GM10266 (cell line): Measurements from ENCODE around the gene SIRT3.
"Not testable (repeated sequence)": the region's sequence is repeated elsewhere in the genome, so short reads cannot be mapped to it uniquely, and the experiment has no call there.

ENCODE experiments used
- DNase-seq: peaks from one replicate; pipeline ENCODE4 v3.0.0; 2012; ENCODE audit errors: extremely low spot score
- TF ChIP-seq, protein P1 (sequence below): IDR thresholded peaks from 2 replicates; pipeline ENCODE4 v1.5.1; 2012; ENCODE audit warnings: mild to moderate bottlenecking, low read depth; ENCODE audit not compliant: control insufficient read depth, insufficient read depth; ENCODE audit errors: missing control alignments

The SIRT3 gene

DNA sequence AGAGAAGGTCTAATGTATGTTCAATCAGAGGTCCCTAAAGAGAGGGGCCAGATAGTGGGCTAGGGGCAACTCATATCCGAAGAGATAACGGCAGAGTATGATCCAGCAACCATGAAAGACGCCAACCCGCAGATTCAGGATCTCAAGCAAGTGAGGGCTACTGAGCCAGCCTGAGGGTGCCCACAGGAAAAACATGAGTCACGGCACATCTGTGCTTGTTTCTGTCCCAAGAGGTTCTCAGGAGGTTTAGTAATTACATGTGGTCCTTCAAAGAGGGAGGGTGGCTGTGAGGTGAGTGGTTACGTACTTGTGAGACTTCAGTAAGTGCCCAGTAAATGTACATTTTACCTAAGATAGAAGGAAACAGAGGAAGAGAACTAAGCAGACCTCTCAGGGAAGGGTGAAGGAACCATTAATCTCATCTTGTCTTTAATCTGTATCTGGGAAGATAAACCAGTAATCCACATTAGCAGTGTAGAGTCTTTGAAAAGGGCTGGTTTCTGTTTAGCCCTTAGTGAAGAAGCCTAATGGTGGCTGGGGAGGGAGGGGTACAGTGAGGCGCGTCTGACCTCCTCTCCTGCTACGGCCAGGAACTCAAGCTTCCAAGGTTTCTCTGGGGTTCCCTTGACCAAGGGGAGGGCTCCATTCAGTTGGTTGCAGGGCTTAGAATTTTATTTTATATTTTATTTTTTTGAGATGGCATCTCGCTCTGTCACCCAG lies 10.2 kb downstream of the SIRT3 start:
- TF ChIP-seq, protein P1, sequence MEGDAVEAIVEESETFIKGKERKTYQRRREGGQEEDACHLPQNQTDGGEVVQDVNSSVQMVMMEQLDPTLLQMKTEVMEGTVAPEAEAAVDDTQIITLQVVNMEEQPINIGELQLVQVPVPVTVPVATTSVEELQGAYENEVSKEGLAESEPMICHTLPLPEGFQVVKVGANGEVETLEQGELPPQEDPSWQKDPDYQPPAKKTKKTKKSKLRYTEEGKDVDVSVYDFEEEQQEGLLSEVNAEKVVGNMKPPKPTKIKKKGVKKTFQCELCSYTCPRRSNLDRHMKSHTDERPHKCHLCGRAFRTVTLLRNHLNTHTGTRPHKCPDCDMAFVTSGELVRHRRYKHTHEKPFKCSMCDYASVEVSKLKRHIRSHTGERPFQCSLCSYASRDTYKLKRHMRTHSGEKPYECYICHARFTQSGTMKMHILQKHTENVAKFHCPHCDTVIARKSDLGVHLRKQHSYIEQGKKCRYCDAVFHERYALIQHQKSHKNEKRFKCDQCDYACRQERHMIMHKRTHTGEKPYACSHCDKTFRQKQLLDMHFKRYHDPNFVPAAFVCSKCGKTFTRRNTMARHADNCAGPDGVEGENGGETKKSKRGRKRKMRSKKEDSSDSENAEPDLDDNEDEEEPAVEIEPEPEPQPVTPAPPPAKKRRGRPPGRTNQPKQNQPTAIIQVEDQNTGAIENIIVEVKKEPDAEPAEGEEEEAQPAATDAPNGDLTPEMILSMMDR: no peak
- no peak for DNase-seq

DNA sequence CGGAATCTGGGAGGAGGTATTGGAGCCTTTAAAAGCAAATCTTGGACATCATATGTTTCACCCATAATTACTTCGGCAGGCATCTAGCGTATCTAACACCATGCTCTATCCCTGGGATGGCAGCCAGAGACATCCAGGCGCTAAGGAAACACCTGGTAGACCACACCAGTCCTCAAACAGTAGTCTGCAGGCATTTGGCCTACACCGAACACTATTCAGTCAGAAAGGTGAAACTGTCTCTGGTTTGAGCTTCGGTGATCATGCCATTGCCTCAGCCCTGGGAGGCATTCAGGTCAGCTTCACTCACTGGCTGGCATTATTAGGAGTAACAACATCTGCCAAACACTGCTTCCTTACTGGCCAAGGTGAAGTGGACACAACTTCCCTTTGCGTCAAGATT lies 11.7 kb downstream of the SIRT3 start:
- DNase-seq: no peak
- TF ChIP-seq, protein P1: no peak

DNA sequence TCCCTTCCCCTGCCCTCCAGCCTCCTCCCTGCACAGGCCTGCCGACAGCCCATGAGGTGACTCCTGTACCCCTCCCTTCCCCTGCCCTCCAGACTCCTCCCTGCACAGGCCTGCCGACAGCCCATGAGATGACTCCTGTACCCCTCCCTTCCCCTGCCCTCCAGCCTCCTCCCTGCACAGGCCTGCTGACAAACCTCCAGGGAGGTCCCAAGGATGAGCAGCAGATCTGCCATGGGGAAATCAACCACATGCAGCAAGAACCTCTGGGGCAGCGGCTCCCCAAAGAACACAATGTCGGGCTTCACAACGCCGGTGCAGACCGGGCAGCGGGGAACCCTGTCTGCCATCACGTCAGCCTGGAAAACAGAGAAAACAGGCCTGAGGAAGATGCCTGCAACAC lies 12.3 kb downstream of the SIRT3 start:
- DNase-seq: no peak
- TF ChIP-seq, protein P1: no peak

DNA sequence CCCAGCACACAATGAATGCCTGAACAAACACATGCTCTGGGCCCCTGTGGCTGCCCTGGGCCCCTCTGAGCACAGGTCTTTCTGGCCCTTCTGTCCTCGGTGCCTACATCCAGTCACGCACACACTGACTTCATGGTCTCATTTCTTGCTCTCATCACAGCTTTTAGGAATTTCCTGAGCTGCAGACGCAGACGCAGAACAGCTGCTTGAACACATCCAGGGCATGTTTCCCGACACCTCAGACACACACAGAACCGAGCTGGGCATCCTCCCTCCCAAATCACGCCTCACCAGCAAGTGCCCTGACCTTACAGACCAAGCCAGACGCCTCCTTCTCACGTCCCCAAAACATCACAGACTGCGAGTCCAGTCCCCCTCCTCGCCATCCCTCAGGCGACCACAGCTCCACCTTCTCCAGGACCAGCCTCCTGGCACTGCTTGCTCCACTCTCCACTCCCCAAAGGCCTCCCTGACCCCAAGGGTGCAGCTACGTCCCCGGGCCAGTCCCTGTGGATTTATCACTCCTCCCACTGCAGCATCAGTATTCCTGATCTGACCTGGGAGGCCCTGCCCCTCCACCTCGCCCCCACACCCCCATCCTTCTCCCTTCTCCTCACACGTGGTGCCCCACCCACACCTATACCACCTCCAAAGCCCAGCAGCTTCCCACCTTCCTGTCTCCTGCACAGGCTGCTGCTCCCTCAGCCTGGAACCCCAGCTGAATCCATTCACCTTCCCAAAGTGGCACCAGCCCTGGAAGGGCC lies 12.9 kb downstream of the SIRT3 start:
- DNase-seq: no peak
- TF ChIP-seq, protein P1: no peak

DNA sequence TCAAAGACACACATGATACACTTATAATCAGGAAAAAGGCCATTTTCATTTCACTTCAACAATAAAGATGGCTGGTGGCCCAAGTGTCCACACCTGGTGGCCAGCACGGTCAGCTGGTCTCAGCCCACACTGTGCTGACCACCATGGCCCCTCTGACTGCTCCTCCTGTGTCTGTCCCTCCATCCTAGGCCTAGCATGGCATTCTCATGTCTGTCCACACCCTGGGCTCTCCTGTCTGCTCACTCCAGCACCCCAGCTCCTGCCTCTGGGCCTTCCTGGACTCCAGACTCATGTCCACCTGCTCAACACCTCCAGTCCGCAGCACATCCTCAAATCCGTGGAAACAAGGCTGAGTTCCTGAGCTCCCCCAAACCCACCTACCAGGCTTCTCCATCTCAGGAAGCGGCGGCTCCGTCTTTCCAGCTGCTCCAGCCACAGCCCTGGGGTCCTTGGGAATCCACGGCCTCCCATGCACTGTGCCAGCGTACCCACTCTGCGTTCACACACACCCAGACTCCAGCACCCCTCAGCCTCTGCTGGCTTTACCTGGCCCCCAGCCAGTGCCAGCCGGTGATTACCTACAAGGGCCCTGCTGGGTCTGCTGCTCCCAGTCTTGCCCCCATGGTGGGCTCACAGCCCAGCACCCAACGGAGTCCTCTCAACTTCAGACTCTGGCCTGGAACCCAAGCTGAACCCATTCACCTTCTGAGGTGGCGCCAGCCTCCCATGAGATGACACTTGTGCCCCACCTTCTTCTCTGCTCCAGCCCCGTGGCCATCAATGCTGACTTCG lies 13.9 kb downstream of the SIRT3 start:
- TF ChIP-seq, protein P1: no peak
- DNase-seq: no peak

DNA sequence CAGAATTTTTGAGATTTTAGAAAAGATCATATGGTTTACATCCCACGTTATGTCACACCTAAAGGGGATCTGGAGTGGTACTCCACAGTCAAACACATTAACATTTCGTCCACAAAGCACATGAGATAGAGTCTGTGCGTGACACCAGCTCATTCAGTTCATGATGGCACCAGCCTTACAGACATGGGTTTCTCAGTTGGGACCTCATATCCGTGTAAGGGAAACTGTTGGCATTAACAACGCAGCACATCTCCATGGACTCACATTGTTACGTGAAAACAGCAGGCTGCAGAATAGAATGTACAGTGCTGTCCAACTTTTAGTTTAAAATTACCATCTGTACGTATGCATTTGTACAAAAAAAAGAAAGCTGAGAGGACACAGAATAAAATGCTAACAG lies 14.6 kb downstream of the SIRT3 start:
- TF ChIP-seq, protein P1: no peak
- no peak for DNase-seq

DNA sequence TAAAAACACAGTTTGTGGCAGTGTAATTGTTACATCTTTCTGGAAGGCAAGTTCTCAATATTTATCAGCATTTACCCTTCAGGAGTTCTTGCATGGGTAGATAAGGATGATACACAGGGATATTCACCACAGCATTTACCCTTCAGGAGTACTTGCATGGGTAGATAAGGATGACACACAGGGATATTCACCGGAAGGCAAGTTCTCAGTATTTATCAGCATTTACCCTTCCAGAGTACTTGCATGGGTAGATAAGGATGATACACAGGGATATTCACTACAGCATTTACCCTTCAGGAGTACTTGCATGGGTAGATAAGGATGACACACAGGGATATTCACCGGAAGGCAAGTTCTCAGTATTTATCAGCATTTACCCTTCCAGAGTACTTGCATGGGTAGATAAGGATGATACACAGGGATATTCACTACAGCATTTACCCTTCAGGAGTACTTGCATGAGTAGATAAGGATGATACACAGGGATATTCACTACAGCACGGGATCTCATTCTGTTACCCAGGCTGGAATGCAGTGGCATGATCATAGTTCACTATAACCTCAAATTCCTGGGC lies 15.4 kb downstream of the SIRT3 start:
- not testable (repeated sequence) for DNase-seq
